Adrenal gland (tissue), 12 donors: Measurements from ENCODE around the gene DNAJB1. TPM values are rescaled to one million over a fixed set of nuclear protein-coding genes. Genes with fewer than 3 reads are reported as not detected.

Experiments used
- DNase-seq, 7 donors: peaks; one replicate each; pipeline ENCODE4 v3.0.0-alpha.2; 2019 to 2020
- H3K27ac ChIP-seq, 5 donors: fragments of 200-600 bp; sonication (generic) in 4 of 5; 1 replicate in 3 of 5; 2 replicates in 2 of 5; pipeline versions ENCODE4 v1.5.1 to v1.8.0; 2016 to 2020; ENCODE audit warnings: mild to moderate bottlenecking in 1 of 5
- H3K27me3 ChIP-seq: fragments of 200-600 bp; 2 replicates; pipeline ENCODE4 v1.8.0; 2021
- H3K36me3 ChIP-seq, 2 donors: fragments of 200-600 bp; replicated peaks in 1 of 2; 1 replicate in 1 of 2; 2 replicates in 1 of 2; pipeline versions ENCODE4 v1.5.1 to v1.8.0; 2018 to 2022
- H3K4me1 ChIP-seq, 2 donors: fragments of 200-600 bp; replicated peaks in 1 of 2; 1 replicate in 1 of 2; 2 replicates in 1 of 2; pipeline versions ENCODE4 v1.5.1 to v1.8.0; 2018 to 2021
- H3K4me3 ChIP-seq, 4 donors: fragments of 200-600 bp; sonication (generic) in 3 of 4; one replicate each; pipeline ENCODE4 v1.5.1; 2016 to 2018
- H3K9me3 ChIP-seq, 3 donors: fragments of 200-600 bp; sonication (generic) in 1 of 3; replicated peaks in 1 of 3; 1 replicate in 2 of 3; 2 replicates in 1 of 3; pipeline versions ENCODE4 v1.5.1 to v1.8.0; 2016 to 2021
- POLR2A ChIP-seq, 2 donors: fragments of 450-650 bp; IDR thresholded peaks; one replicate each; pipeline ENCODE4 v1.6.1; 2017; ENCODE audit warnings: antibody characterized with exemption in 2 of 2, mild to moderate bottlenecking in 2 of 2, moderate library complexity in 1 of 2
- WGBS, 4 donors: extraction: QIAGEN DNeasy Blood & Tissue Kit in 2 of 4; methylation state at CpG; one replicate each; pipeline versions ENCODE4 v1.1.5 to v1.1.7; 2013 to 2017; 5-methylcytosine and 5-hydroxymethylcytosine counted together
- intact Hi-C, 2 donors: fragments of 100-400 bp; cut with DNase I; formaldehyde crosslinking; loops; one replicate each; pipeline versions ENCODE4 v1.14.1 to v1.15.0; 2022 to 2023
- polyA plus RNA-seq, 3 donors: library from polyadenylated mRNA; stranded (reverse); fragments of 200-250 nt in 2 of 3; fragments of 350-450 nt in 1 of 3; fragmentation: Illumina TruSeq in 1 of 3; extraction: RNeasy Lipid Tissue Mini Kit (QIAGEN cat#74804) in 1 of 3; gene quantifications; one replicate each; pipeline ENCODE4 v1.2.3, GENCODE V29; 2013 to 2014
- total RNA-seq, 9 donors: library from RNA; depleted of rRNA in 4 of 9; stranded (reverse); fragments of >200 nt in 4 of 9; fragments of 120-200 nt in 1 of 9; fragmentation: NEBNext Ultra II Directional in 1 of 9; extraction: Animal tissue kit (Norgen Biotek cat#: 25700) in 1 of 9; gene quantifications; one replicate each; pipeline versions ENCODE4 v1.1.0 to v1.2.4, GENCODE V29; 2013 to 2023
- TF ChIP-seq, protein P1 (sequence below), 6 experiments: fragments of 450-650 bp in 4 of 6; fragments of 200-600 bp in 2 of 6; sonication (generic) in 1 of 6; IDR thresholded peaks; 1 replicate in 5 of 6; 2 replicates in 1 of 6; pipeline versions ENCODE4 v1.5.1 to v1.8.0; 2016 to 2021; ENCODE audit warnings: antibody characterized with exemption in 6 of 6, mild to moderate bottlenecking in 2 of 6, moderate library complexity in 1 of 6
- donor health status: healthy with polysubstance abuse.
- donor health status: Bipolar disorder and iron deficiency.
- donor health status: DM: yes; HTN: yes; CAD: no.
- donor health status: DM: no; HTN: no; CAD: no.
- donor health status: DM: no; HTN: no; CAD: no.
- donor health status: DM: yes; HTN: yes; CAD: no.

DNAJB1 gene
- total and polyA plus RNA-seq, 12 donors = 42.5 to 273 (median 123) TPM

DNA sequence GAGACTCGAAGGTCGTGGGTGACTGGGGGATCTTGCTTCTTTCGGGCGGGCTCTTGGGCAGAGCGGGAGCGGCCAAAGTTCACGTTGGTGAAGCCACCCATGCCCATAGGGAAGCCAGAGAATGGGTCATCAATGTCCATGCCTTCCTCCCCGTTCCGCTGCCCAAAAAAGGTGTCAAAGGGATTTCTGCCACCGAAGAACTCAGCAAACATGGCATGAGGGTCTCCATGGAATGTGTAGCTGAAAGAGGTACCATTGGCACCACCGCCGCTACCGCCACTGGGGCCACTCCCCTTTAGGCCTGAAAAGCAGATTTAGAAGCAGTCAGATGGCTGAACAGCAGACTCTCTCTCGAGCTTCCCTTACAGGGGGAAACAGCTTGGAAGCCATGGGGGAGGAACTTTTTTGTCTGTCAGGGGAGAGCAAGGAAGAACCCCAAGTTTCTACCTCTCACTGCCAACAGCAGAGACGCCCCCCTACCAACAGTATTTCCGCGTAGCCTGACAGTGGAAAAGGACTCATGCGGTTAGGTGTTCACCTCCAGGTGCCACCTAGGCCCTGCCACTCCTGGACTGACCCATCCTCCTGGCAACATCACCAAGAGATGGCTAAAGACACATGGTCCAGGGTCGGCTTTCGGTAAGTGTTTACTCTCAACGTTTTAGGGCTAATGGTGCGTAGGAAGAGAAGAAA is 1.3 kb downstream of the DNAJB1 start:
- Histone ChIP-seq H3K4me3 (peak overlapping the region; percentile 84 to 98 (median 88)), H3K27me3 (no peaks in the 10 kb centered on the region), H3K9me3 (no peaks in the 10 kb centered on the region), H3K36me3 (peaks cover 0 to 33% of the 10 kb centered on the region in 2 donors), H3K4me1 (peaks cover 36 to 60% of the 10 kb centered on the region in 2 donors), H3K27ac (peak overlapping the region in 4 of 5 donors; percentile 99 to 100 (median 100))
- WGBS, 4 donors = 7 to 21% (median 14%) methylated on average over 13 to 22 of the region's 22 CpGs
- TF ChIP-seq POLR2A (IDR thresholded peaks at IDR 0.05) = no peak
- TF ChIP-seq, protein P1, sequence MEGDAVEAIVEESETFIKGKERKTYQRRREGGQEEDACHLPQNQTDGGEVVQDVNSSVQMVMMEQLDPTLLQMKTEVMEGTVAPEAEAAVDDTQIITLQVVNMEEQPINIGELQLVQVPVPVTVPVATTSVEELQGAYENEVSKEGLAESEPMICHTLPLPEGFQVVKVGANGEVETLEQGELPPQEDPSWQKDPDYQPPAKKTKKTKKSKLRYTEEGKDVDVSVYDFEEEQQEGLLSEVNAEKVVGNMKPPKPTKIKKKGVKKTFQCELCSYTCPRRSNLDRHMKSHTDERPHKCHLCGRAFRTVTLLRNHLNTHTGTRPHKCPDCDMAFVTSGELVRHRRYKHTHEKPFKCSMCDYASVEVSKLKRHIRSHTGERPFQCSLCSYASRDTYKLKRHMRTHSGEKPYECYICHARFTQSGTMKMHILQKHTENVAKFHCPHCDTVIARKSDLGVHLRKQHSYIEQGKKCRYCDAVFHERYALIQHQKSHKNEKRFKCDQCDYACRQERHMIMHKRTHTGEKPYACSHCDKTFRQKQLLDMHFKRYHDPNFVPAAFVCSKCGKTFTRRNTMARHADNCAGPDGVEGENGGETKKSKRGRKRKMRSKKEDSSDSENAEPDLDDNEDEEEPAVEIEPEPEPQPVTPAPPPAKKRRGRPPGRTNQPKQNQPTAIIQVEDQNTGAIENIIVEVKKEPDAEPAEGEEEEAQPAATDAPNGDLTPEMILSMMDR (IDR thresholded peaks at IDR 0.05) = no peak
- peak in 1 of 7 donors; percentile 65 for DNase-seq
- intact Hi-C loops = no loop called here

DNA sequence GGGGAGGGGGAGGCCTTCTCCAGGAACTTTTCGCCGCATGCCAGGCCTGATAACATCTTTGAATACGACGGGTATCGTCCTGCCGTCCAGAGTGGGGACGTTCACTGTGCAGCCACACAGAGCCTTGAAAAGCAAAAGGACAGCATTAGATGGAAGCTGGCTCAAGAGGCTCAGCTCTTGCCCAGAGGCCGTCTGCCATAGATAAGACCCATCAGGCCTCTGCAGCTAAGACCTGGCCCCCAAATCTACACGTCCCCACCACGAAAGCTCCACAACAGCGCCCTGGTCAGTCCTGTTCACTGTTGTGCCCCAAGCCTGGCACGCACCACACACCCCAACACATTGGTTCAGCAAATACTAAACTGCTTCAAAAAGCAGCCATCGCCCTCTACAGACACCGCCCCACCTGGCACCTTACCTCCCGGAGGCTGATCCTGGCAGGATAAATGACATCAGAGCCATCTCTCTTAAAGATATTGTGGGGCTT is 2.1 kb downstream of the DNAJB1 start:
- TF ChIP-seq, protein P1 (IDR thresholded peaks at IDR 0.05) = no peak
- TF ChIP-seq POLR2A (IDR thresholded peaks at IDR 0.05) = no peak
- Histone ChIP-seq H3K36me3 (peaks cover 0 to 33% of the 10 kb centered on the region in 2 donors), H3K4me1 (peaks cover 36 to 60% of the 10 kb centered on the region in 2 donors), H3K4me3 (peak overlapping the region in 2 of 4 donors; percentile 84 to 98), H3K27me3 (no peaks in the 10 kb centered on the region), H3K27ac (peak overlapping the region in 3 of 5 donors; percentile 99 to 100 (median 100)), H3K9me3 (no peaks in the 10 kb centered on the region)
- DNase-seq = peak in 1 of 7 donors; percentile 57
- intact Hi-C loops = no loop called here
- 37 to 50% (median 44%) methylated on average over 13 to 15 of the region's 15 CpGs for WGBS, 4 donors

- H3K4me1 ChIP-seq = peaks cover 38 to 60% of the 10 kb centered on the region in 2 donors
- no peak for TF ChIP-seq POLR2A (IDR thresholded peaks at IDR 0.05)
- peak overlapping the region in 3 of 5 donors; percentile 99 to 100 (median 100) for H3K27ac ChIP-seq
- peak overlapping the region in 1 of 4 donors; percentile 98 for H3K4me3 ChIP-seq
- no peaks in the 10 kb centered on the region for H3K27me3 ChIP-seq
- peak in 1 of 7 donors; percentile 69 for DNase-seq
- peaks cover 0 to 33% of the 10 kb centered on the region in 2 donors for H3K36me3 ChIP-seq
- H3K9me3 ChIP-seq = no peaks in the 10 kb centered on the region
- intact Hi-C loops = no loop called here
- WGBS, 4 donors = 33 to 44% (median 42%) methylated on average over 7 to 8 of the region's 8 CpGs
Measured at GRCh38 chr19:14515501-14516047, 2.6 kb downstream of the DNAJB1 start.

- H3K4me1 ChIP-seq = peaks cover 36 to 51% of the 10 kb centered on the region in 2 donors
- no peak overlapping the region for H3K4me3 ChIP-seq
- WGBS, 4 donors = 51 to 62% (median 56%) methylated on average over 8 of the region's 8 CpGs
- TF ChIP-seq POLR2A (IDR thresholded peaks at IDR 0.05) = no peak
- TF ChIP-seq, protein P1 (IDR thresholded peaks at IDR 0.05) = no peak
- H3K27me3 ChIP-seq = no peaks in the 10 kb centered on the region
- no peak for DNase-seq
- no peaks in the 10 kb centered on the region for H3K9me3 ChIP-seq
- peak overlapping the region in 3 of 5 donors; percentile 61 to 100 (median 77) for H3K27ac ChIP-seq
- peaks cover 0 to 33% of the 10 kb centered on the region in 2 donors for H3K36me3 ChIP-seq
- intact Hi-C loops = no loop called here
Measured at GRCh38 chr19:14514215-14514863, 3.9 kb downstream of the DNAJB1 start.
